ENCODE results near the gene DNASE1L3. TPM values are rescaled to one million over a fixed set of nuclear protein-coding genes. Genes with fewer than 3 reads are reported as not detected.
"Not testable (repeated sequence)": the region's sequence is repeated elsewhere in the genome, so short reads cannot be mapped to it uniquely, and the experiment has no call there.

DNASE1L3 gene
- total and polyA plus RNA-seq, 5 donors, result 4.0 to 15.6 (median 7.2) TPM

GRCh38 chr3:58215317-58216025, 4.7 kb upstream of the DNASE1L3 start:
- peaks cover 2% of the 10 kb centered on the region for H3K4me1 ChIP-seq (ENCODE audit: control insufficient read depth, insufficient read depth, low read length)
- WGBS, result 87% methylated on average over 10 of the region's 10 CpGs
- no peak for DNase-seq
- no peaks in the 10 kb centered on the region for H3K9me3 ChIP-seq (ENCODE audit: control insufficient read depth, low read length)
- no peak overlapping the region for H3K4me3 ChIP-seq (ENCODE audit: low read length)
- H3K27ac ChIP-seq (ENCODE audit: low read length), result no peak overlapping the region
- no peaks in the 10 kb centered on the region for H3K27me3 ChIP-seq (ENCODE audit: control insufficient read depth, insufficient read depth)
- intact Hi-C loops (cut with DNase I), result no loop called here
- no peak for ATAC-seq

- H3K4me3 ChIP-seq (ENCODE audit: low read length), result no peak overlapping the region
- ATAC-seq (peak in 1 of 2 donors; percentile 34), DNase-seq (no peak)
- H3K4me1 ChIP-seq (ENCODE audit: control insufficient read depth, insufficient read depth, low read length), result peaks cover 2% of the 10 kb centered on the region
- H3K9me3 ChIP-seq (ENCODE audit: control insufficient read depth, low read length), result no peaks in the 10 kb centered on the region
- intact Hi-C loops (cut with DNase I), result no loop called here
- no peaks in the 10 kb centered on the region for H3K27me3 ChIP-seq (ENCODE audit: control insufficient read depth, insufficient read depth)
- WGBS, result 67% methylated on average over 7 of the region's 7 CpGs
- no peak overlapping the region for H3K27ac ChIP-seq (ENCODE audit: low read length)
These were observed 3.9 kb upstream of the DNASE1L3 start for GRCh38 chr3:58214484-58215316.

GRCh38 chr3:58209933-58210332, 839 bp downstream of the DNASE1L3 start:
- WGBS, result 82% methylated on average over 3 of the region's 3 CpGs
- H3K27me3 ChIP-seq (ENCODE audit: control insufficient read depth, insufficient read depth), result no peaks in the 10 kb centered on the region
- DNase-seq, result no peak
- H3K4me1 ChIP-seq (ENCODE audit: control insufficient read depth, insufficient read depth, low read length), result no peaks in the 10 kb centered on the region
- H3K27ac ChIP-seq (ENCODE audit: low read length), result no peak overlapping the region
- no peak for ATAC-seq
- intact Hi-C loops (cut with DNase I), result no loop called here
- H3K4me3 ChIP-seq (ENCODE audit: low read length), result no peak overlapping the region
- no peaks in the 10 kb centered on the region for H3K9me3 ChIP-seq (ENCODE audit: control insufficient read depth, low read length)

- Histone ChIP-seq H3K27ac (ENCODE audit: low read length) (no peak overlapping the region), H3K27me3 (ENCODE audit: control insufficient read depth, insufficient read depth) (no peaks in the 10 kb centered on the region), H3K9me3 (ENCODE audit: control insufficient read depth, low read length) (no peaks in the 10 kb centered on the region), H3K4me1 (ENCODE audit: control insufficient read depth, insufficient read depth, low read length) (no peaks in the 10 kb centered on the region), H3K4me3 (ENCODE audit: low read length) (no peak overlapping the region)
- 90% methylated on average over 4 of the region's 4 CpGs for WGBS
- intact Hi-C loops (cut with DNase I), result no loop called here
- ATAC-seq (no peak), DNase-seq (no peak)
These were observed 2.8 kb downstream of the DNASE1L3 start for GRCh38 chr3:58207954-58208353.

- Histone ChIP-seq H3K4me3 (ENCODE audit: low read length) (no peak overlapping the region), H3K4me1 (ENCODE audit: control insufficient read depth, insufficient read depth, low read length) (no peaks in the 10 kb centered on the region), H3K27me3 (ENCODE audit: control insufficient read depth, insufficient read depth) (no peaks in the 10 kb centered on the region), H3K9me3 (ENCODE audit: control insufficient read depth, low read length) (no peaks in the 10 kb centered on the region), H3K27ac (ENCODE audit: low read length) (no peak overlapping the region)
- 85% methylated on average over 5 of the region's 5 CpGs for WGBS
- DNase-seq (no peak), ATAC-seq (no peak)
- intact Hi-C loops (cut with DNase I), result no loop called here
These were observed 4.3 kb downstream of the DNASE1L3 start for GRCh38 chr3:58206406-58207011.

GRCh38 chr3:58205981-58206380, 4.8 kb downstream of the DNASE1L3 start:
- ATAC-seq, result no peak
- DNase-seq, result no peak
- no peaks in the 10 kb centered on the region for H3K9me3 ChIP-seq (ENCODE audit: control insufficient read depth, low read length)
- peaks cover 2% of the 10 kb centered on the region for H3K4me1 ChIP-seq (ENCODE audit: control insufficient read depth, insufficient read depth, low read length)
- no peak overlapping the region for H3K27ac ChIP-seq (ENCODE audit: low read length)
- no peak overlapping the region for H3K4me3 ChIP-seq (ENCODE audit: low read length)
- no peaks in the 10 kb centered on the region for H3K27me3 ChIP-seq (ENCODE audit: control insufficient read depth, insufficient read depth)
- 89% methylated on average over 4 of the region's 4 CpGs for WGBS
- intact Hi-C loops (cut with DNase I), result no loop called here

GRCh38 chr3:58204720-58205119, 6.1 kb downstream of the DNASE1L3 start:
- no peaks in the 10 kb centered on the region for H3K9me3 ChIP-seq (ENCODE audit: control insufficient read depth, low read length)
- no peaks in the 10 kb centered on the region for H3K27me3 ChIP-seq (ENCODE audit: control insufficient read depth, insufficient read depth)
- intact Hi-C loops (cut with DNase I), result no loop called here
- no peak for ATAC-seq
- no peak for DNase-seq
- H3K4me1 ChIP-seq (ENCODE audit: control insufficient read depth, insufficient read depth, low read length), result peaks cover 4% of the 10 kb centered on the region
- no peak overlapping the region for H3K4me3 ChIP-seq (ENCODE audit: low read length)
- 75% methylated on average over 4 of the region's 4 CpGs for WGBS
- no peak overlapping the region for H3K27ac ChIP-seq (ENCODE audit: low read length)

GRCh38 chr3:58203541-58203940, 7.2 kb downstream of the DNASE1L3 start:
- no peaks in the 10 kb centered on the region for H3K9me3 ChIP-seq (ENCODE audit: control insufficient read depth, low read length)
- ATAC-seq (no peak), DNase-seq (no peak)
- intact Hi-C loops (cut with DNase I), result no loop called here
- no peaks in the 10 kb centered on the region for H3K27me3 ChIP-seq (ENCODE audit: control insufficient read depth, insufficient read depth)
- H3K27ac ChIP-seq (ENCODE audit: low read length), result no peak overlapping the region
- peaks cover 4% of the 10 kb centered on the region for H3K4me1 ChIP-seq (ENCODE audit: control insufficient read depth, insufficient read depth, low read length)
- 76% methylated on average over 4 of the region's 4 CpGs for WGBS
- H3K4me3 ChIP-seq (ENCODE audit: low read length), result no peak overlapping the region

- H3K4me3 ChIP-seq (ENCODE audit: low read length), result no peak overlapping the region
- no peaks in the 10 kb centered on the region for H3K27me3 ChIP-seq (ENCODE audit: control insufficient read depth, insufficient read depth)
- H3K9me3 ChIP-seq (ENCODE audit: control insufficient read depth, low read length), result no peaks in the 10 kb centered on the region
- DNase-seq, result no peak
- WGBS, result 88% methylated on average over 9 of the region's 9 CpGs
- peaks cover 4% of the 10 kb centered on the region for H3K4me1 ChIP-seq (ENCODE audit: control insufficient read depth, insufficient read depth, low read length)
- no peak overlapping the region for H3K27ac ChIP-seq (ENCODE audit: low read length)
- no peak for ATAC-seq
- intact Hi-C loops (cut with DNase I), result no loop called here
These were observed 7.8 kb downstream of the DNASE1L3 start for GRCh38 chr3:58202917-58203360.

GRCh38 chr3:58201451-58201850, 9.3 kb downstream of the DNASE1L3 start:
- DNase-seq; ATAC-seq; H3K4me1 ChIP-seq (ENCODE audit: control insufficient read depth, insufficient read depth, low read length); H3K9me3 ChIP-seq (ENCODE audit: control insufficient read depth, low read length); intact Hi-C loops (cut with DNase I); H3K27me3 ChIP-seq (ENCODE audit: control insufficient read depth, insufficient read depth); H3K27ac ChIP-seq (ENCODE audit: low read length); H3K4me3 ChIP-seq (ENCODE audit: low read length): not testable (repeated sequence)
- WGBS, result 43% methylated on average over 3 of the region's 3 CpGs

GRCh38 chr3:58200846-58201355, 9.9 kb downstream of the DNASE1L3 start:
- DNase-seq (no peak), ATAC-seq (peak in 1 of 2 donors; percentile 10)
- H3K4me1 ChIP-seq (ENCODE audit: control insufficient read depth, insufficient read depth, low read length), result peaks cover 4% of the 10 kb centered on the region
- no peaks in the 10 kb centered on the region for H3K27me3 ChIP-seq (ENCODE audit: control insufficient read depth, insufficient read depth)
- intact Hi-C loops (cut with DNase I), result no loop called here
- no peaks in the 10 kb centered on the region for H3K9me3 ChIP-seq (ENCODE audit: control insufficient read depth, low read length)
- H3K4me3 ChIP-seq (ENCODE audit: low read length), result no peak overlapping the region
- H3K27ac ChIP-seq (ENCODE audit: low read length), result no peak overlapping the region
- 24% methylated on average over 11 of the region's 11 CpGs for WGBS
